Omental fat pad (tissue), 4 donors: ENCODE measurements around the gene PREP. TPM values are rescaled to one million over a fixed set of nuclear protein-coding genes. Genes with fewer than 3 reads are reported as not detected.

Source experiments
- ATAC-seq: fragments of 150-250 bp; one replicate; pipeline ENCODE4 v1.9.1; 2016; ENCODE audit warnings: mild to moderate bottlenecking, moderate library complexity; ENCODE audit not compliant: low FRiP score
- DNase-seq: peaks from one replicate; pipeline ENCODE4 v3.0.0-alpha.2; 2019; ENCODE audit warnings: low spot score
- CTCF ChIP-seq, 3 donors: fragments of 450-650 bp; IDR thresholded peaks; one replicate each; pipeline ENCODE4 v1.5.1; 2016 to 2017; ENCODE audit warnings: antibody characterized with exemption in 3 of 3, mild to moderate bottlenecking in 3 of 3, moderate library complexity in 2 of 3
- total RNA-seq, 4 donors: library from RNA; depleted of rRNA; stranded (reverse); fragments of >200 nt; gene quantifications; one replicate each; pipeline ENCODE4 v1.1.0, GENCODE V29; 2016

The PREP gene
- total RNA-seq, 4 donors from 2014 or later, result 18.1 to 29.9 (median 23.6) TPM

GRCh38 chr6:105304366-105304765 is 98.5 kb downstream of the PREP start:
- TF ChIP-seq CTCF (IDR thresholded peaks at IDR 0.05), result no peak
- ATAC-seq, result no peak
- DNase-seq, result no peak

- no peak for ATAC-seq
- no peak for DNase-seq
Observed at GRCh38 chr6:105302617-105303128, 100.2 kb downstream of the PREP start.

DNA sequence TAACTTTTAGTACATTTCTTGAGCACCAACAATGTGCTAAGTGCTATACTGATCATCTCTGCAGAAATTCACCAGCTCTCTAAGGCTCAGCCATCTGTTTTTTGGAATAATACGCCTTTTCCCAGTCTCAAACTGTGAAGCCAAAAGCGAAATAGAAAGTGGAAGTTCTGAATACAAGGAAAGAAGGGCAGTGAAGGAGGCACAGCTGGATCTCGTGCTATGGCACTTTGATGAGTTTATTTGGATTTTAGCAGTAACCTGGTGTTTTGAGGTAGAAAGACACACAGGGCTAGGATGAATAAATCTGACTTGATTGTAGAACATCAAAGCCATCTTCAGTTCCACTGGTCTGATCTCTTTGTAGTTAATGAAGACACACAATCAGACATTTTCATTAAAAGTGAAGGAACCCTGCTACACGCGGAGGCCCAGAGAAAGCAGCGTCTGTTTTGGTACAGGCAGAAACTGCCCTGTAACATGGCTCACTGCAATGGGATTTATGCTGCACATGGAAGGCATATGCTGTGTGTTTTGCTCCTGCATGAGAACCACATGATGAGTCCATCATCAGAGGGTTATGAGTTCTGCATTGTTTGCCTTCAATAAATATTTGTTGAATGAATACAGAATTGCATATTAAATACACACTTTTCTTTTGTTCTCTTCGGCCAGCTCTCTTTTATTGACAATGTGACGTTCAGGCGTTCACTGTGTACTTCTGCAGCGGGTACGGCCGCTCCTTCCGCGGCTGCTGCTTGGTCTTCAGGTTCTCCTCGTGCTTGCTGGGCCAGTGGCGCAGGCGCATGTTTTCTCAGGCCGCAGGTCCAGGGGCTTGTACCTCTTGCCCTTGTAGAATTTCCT is 100.9 kb downstream of the PREP start:
- DNase-seq (no peak), ATAC-seq (no peak)
- TF ChIP-seq CTCF (IDR thresholded peaks at IDR 0.05), result no peak

More at GRCh38 chr6:105302617-105303128, 100.2 kb downstream of the PREP start:
- TF ChIP-seq CTCF (IDR thresholded peaks at IDR 0.05), result no peak

GRCh38 chr6:105301072-105301503 is 101.8 kb downstream of the PREP start:
- ATAC-seq (no peak), DNase-seq (no peak)
- TF ChIP-seq CTCF (IDR thresholded peaks at IDR 0.05), result no peak

GRCh38 chr6:105300090-105300489 is 102.8 kb downstream of the PREP start:
- ATAC-seq, result no peak
- TF ChIP-seq CTCF (IDR thresholded peaks at IDR 0.05), result no peak
- no peak for DNase-seq

GRCh38 chr6:105294129-105294528 is 108.8 kb downstream of the PREP start:
- DNase-seq, result no peak
- TF ChIP-seq CTCF (IDR thresholded peaks at IDR 0.05), result no peak
- ATAC-seq, result no peak
